ENCODE measurements around the gene CCND2.

DNA sequence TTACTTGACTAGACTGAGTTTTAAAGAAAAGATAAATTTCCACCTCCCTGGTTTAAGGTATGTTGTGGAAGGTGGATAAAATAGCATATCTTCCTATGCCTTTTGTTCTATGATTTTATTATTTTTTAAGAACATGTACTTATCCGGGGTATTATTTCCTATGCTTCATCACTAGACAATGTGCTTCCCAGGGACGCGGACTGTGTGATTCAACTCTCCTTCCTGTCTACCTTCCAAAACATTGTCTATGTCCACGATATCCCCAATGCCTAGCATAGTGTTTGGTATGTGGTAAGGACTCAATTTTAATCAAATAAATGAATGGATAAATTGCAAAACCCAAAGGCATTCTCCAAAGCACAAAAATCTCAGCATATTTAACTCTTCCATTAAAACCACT lies 8.3 kb upstream of the CCND2 start:
- TF ChIP-seq, protein P1, sequence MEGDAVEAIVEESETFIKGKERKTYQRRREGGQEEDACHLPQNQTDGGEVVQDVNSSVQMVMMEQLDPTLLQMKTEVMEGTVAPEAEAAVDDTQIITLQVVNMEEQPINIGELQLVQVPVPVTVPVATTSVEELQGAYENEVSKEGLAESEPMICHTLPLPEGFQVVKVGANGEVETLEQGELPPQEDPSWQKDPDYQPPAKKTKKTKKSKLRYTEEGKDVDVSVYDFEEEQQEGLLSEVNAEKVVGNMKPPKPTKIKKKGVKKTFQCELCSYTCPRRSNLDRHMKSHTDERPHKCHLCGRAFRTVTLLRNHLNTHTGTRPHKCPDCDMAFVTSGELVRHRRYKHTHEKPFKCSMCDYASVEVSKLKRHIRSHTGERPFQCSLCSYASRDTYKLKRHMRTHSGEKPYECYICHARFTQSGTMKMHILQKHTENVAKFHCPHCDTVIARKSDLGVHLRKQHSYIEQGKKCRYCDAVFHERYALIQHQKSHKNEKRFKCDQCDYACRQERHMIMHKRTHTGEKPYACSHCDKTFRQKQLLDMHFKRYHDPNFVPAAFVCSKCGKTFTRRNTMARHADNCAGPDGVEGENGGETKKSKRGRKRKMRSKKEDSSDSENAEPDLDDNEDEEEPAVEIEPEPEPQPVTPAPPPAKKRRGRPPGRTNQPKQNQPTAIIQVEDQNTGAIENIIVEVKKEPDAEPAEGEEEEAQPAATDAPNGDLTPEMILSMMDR (IDR thresholded peaks at IDR 0.05; ENCODE audit: low read depth, low read length, missing input control), result no peak
- TF ChIP-seq, protein P2, sequence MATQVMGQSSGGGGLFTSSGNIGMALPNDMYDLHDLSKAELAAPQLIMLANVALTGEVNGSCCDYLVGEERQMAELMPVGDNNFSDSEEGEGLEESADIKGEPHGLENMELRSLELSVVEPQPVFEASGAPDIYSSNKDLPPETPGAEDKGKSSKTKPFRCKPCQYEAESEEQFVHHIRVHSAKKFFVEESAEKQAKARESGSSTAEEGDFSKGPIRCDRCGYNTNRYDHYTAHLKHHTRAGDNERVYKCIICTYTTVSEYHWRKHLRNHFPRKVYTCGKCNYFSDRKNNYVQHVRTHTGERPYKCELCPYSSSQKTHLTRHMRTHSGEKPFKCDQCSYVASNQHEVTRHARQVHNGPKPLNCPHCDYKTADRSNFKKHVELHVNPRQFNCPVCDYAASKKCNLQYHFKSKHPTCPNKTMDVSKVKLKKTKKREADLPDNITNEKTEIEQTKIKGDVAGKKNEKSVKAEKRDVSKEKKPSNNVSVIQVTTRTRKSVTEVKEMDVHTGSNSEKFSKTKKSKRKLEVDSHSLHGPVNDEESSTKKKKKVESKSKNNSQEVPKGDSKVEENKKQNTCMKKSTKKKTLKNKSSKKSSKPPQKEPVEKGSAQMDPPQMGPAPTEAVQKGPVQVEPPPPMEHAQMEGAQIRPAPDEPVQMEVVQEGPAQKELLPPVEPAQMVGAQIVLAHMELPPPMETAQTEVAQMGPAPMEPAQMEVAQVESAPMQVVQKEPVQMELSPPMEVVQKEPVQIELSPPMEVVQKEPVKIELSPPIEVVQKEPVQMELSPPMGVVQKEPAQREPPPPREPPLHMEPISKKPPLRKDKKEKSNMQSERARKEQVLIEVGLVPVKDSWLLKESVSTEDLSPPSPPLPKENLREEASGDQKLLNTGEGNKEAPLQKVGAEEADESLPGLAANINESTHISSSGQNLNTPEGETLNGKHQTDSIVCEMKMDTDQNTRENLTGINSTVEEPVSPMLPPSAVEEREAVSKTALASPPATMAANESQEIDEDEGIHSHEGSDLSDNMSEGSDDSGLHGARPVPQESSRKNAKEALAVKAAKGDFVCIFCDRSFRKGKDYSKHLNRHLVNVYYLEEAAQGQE (IDR thresholded peaks at IDR 0.05), result no peak
